Fibroblast of skin of left quadriceps (primary cell): ENCODE measurements around the gene CHRNA1.
A peak's percentile ranks its signal among the peaks of the same experiment; 100 is the strongest.

ENCODE experiments used
- DNase-seq, 2 experiments: peaks; one replicate each; pipeline ENCODE4 v3.0.0-alpha.2; 2013; ENCODE audit warnings: low read depth in 2 of 2

The CHRNA1 gene

DNA sequence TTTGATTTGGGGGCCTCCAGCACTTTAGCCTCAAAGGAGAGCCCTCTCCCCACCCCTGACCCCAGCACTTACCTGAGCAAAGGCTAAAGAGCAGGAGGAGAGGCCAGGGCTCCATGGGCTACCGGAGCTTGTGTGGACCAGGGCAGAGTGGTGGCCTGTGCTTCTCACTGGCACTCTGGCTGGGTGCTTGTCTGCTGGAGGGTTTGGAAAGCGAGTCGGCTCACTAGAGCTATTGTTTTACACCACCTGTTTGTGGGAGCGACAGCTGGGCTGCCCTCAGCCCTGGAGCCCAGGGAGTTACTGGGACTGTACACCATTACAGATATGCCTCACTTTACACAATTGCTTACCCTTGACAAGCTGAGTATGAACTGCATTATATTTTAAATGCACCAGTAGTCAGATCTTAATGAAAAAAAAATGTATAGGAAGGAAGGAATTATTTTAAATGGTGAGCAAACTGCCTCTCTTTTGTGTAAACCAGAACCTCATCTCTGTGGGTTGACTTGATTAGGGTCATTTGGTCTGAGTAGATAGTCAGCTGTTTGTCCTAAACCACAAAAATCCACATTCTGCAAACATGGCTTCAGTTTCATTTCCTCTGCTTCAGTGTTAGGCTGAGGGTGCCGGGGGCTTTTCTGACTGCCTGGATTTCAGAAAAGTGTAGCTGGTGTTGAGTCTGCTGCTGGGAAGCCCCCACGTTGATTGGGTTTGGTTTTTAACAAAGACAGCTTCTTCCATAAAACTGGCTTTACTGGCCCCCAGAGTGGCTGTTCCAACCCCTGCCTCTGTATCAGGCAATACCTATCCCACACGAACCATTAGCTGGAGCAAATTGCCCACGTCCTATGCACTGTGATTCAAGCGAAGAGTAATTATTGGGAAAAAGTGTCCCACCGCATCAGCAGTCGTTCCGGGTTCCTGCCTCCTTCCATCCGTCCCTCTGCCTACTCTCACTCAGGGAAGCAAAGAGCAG lies at the start of gene CHRNA1:
Gene CHRNA1, minus strand, starts transcription at position 193 of the 976 bp plus-strand sequence. Its CDS starts 78 bp downstream, at position 115.
- no peak for DNase-seq

DNA sequence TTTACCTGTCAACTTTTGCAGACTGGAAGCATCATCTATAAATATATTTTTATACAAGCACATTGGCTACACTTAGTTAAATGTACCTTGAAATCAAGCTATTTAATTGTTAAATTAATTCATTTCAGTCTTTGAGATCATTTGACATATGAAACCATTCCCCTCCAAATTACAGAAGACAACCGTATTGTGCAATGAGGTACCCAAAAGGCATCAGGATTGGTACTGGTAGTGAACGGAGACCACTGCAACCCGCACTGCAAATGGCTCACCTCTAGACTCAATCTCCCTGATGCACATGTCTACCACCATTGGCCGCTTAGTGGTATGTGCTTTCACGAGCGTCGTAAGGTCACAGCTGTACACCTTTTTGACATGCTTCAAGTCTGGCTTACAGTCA lies 47.8 kb upstream of the CHRNA1 start:
- no peak for DNase-seq

DNA sequence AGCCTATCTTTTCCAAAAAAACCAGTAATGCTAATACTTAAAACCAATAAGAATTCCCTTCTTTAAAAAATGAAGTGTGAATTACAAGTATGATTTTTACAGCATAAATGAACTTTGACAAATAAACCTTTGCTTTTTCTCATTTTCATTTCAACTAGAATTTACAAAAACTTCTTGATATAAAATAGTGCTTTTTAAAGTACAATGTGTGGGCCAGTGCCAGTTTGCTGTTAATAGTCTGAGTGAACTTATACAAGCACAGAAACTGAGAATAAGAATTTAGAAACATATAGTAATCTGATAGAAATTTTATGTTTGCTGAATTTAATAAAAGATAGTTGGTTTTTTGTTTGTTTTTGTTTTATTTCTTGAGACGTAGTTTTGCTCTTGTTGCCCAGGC lies 43.7 kb upstream of the CHRNA1 start:
- no peak for DNase-seq

DNA sequence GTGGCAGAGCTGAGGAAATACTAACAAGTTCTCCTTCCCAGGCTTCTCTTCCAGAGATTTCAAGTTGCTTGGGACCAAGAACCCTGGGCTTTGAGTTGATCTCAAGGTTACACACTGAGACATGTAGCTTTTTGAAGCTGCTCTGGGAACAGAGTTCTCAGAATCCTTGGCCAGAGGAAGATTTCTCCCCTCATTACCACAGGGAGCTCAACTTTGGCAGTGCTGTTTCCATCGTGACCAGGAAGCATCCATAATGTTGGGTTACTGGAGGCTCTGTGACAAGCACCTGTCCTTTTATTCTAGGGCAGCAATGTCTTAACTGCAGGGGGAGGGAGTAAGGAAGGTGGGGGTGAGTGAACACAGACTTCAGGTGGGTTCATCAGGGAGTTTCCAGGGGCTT lies 41.5 kb upstream of the CHRNA1 start:
- no peak for DNase-seq

DNA sequence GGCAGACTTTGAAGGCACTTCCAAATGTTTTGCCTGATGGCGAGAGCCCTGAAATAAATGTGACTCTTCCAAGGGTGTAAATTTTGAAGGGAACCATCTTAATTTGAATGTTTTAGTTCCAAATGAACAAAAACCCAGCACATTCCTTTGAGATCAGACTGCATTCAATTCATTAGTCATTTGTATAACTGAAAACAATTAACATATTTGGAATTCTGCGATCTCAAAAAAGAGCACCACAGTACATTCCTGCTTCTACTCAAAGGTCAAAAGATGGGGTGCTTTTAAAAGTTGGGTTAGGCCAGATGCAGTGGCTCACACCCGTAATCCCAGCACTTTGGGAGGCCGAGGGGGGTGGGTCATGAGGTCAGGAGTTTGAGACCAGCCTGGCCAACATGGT lies 38.2 kb upstream of the CHRNA1 start:
- peak; percentile 81 to 82 for DNase-seq

DNA sequence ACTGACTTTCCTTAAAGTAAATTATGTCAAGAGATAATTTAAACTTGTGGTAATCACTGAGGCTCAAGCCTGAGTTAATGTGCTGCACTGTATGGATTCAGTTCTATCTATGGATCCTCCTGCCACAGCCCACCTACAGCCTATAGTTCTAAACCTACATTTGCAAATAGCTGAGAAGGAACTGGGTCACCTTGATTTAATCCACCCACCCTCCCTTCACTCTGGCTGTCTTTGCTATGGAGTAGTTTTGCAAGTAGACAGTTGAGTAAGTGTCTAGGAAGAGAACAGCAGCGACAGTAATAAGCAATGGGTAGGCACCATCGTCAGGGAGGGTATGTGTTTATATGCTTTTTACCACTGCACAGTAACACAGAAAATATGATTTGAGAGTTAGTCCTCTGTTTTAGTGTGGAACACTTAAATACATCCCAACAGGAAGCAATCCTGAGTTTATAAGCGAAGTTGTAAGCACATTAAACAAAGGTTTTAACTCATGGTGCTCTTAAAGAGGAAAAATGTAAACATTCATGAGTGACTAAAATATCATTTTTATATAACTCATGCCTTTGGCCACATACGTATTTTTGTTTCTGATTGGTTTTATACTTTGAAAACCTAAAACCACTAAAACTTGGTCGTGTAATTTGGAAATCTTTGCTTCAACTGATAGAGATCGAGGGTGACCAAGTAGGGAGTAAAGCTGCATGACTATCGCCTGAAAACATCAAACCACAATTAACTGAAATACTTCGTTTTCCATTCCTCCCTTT lies 36.3 kb upstream of the CHRNA1 start:
- DNase-seq = no peak

DNA sequence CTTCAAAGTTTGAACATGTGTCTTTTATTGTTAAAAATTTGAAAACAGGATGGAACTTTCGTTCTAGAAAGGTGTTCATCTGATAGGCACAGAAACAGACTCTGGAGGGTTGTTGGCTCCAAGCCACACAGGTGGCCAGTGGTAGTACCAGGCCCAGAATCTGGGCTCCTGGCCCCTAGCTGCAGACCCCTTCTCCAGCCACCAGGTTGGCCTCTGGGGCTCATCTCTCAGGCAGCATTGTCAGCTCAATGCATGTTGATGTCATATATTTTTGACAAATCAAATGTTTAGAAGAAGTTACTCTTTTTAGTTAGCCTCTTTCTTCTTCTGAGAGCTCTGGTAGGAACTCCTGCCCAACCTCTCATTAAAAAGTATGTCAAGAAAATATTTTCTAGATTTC lies 34.5 kb upstream of the CHRNA1 start:
- DNase-seq = no peak

DNA sequence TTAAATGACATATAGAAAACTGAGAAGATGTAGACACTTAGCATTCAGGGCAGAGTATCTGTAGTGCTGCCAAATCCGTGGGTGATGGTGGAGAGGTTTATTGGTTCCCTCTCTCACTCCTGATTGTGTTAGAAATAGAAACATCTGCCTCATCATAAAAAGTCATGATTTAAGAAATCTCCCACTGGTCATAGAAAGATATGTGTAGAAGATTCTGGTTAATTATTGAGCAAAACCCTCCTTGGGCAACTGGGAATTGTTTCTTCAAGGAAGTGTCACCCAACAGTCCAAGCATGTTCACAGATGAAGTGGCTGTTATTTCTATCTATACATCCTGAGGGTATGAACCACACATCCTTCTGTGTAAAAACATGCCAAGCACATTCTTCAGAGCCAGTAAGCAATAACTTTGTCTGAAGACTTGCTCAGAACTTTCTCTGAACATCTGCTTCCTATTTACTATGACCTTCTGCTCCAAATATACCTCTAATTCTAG lies 33.6 kb upstream of the CHRNA1 start:
- peak; percentile 90 for DNase-seq

DNA sequence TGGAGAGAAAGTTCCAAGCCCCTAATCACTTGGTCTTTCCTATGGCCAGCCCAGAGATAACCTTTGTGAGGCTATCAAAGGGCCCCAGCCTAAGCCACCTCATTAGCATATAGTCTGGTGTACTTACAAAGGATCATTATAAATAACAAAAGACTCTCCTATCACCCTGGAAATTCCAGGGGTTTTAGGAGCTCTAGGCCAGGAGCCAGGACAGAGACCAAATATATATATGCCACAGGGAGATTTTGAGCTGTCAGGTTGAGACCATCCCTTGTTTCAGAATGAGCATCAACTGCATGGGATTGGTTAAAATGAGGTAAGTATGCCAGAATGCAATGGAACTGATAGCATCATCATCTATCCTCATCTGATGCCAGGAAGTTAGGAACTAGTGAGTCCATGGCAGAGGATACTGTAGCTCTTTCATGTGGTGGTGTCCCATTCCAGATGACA lies 32.1 kb upstream of the CHRNA1 start:
- DNase-seq = no peak

DNA sequence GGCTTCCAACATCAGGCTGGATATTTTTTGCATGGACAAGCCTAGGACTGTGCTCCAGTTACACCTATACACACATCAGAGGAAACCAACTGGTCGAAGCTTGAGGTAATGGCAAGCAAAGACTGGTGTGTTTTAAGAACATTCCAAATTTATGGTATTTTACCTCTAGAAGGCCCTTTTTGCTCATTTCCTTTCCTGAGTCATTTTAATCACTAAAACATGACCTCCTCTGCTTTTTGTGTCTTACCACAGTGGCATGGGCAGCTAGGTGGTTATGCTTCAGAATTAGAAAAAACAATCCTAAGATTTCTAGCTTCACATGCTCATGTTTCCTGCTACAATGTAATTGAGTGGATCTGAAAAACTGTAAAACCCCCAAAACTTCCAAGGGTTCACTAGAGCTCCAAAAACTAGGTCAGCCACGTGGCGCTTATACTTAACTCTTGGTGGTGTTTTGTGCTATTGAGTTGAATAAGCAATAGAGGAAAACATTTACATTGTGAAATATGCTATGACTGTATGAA lies 30.6 kb upstream of the CHRNA1 start:
- no peak for DNase-seq

DNA sequence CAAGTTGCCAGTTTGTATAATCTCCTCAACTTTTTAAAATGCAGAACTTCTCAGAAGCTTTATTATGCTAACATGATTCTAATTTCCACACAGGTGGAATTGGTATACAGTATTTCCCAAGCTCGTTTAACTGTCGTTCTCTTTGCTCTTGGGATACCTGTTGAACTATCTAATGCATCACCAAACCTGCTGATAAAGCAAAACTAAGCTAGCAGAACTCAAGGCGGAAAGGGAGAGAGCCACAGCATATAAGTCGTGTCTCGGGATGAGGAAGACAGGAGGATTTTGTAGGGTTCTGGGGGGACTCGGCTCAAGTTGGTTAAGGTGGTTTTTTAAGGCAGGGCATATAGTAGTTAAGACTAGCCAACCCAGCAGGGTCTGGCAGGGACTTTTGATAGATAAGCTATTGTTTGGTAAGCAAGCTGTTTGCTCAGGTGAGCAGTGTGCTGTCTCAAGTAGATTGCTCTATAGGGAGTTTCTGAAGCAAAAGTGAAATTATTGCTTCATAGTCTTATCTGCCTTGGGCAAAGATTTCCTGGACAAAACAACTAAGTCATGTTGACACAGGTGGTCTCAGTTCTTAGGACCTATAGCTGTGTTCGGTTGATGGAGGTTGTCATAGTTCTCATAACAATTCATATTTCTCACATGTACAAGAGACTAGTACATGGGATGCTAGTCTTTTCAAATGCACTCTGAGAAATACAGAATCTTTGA lies 28.2 kb upstream of the CHRNA1 start:
- no peak for DNase-seq

DNA sequence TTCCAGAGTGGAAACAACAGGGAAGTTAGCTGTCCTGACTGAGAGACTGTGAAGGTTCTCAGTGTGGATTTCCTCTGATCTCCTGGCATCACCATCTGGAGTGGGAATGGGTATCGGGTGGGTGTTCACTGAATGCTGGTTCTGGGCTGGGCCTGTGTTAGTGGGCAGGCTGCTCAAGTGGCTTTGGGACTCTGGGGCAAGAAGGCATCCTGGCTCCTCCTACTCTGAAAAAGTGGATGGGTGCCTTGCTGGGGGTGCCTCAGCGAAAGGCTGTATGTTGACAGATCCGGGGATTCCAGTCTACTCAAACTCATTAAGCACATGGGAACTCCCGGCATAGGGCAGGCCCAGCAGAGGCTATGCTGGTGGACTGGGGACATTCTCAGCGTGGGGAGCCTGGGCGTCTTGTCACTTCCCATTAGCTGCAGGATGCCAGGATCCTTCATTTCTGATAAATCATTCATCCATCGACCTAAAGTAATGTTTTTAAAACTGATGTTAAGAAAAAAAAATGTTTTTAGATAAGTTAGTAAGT lies 27.5 kb upstream of the CHRNA1 start:
- DNase-seq = no peak

DNA sequence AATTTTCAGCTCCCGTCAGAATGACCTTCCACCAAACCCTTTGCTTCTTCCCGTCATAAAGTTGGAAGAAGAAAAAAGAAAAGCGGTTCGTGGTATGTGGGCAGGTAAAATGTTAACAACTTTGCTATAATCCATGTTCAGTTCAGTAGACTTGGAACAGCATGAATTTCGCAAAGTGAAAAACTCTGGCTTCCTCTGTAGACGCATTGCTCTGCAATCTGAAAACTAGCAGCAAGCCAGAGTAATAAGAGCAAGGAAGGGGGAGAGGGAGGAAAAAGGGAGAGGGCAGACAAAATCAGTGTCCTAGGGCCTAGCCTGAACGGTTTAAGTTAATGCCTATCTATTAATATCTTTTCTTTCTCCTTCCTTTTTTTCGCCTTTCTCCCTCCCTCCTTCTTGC lies 26.7 kb upstream of the CHRNA1 start:
- DNase-seq = no peak

DNA sequence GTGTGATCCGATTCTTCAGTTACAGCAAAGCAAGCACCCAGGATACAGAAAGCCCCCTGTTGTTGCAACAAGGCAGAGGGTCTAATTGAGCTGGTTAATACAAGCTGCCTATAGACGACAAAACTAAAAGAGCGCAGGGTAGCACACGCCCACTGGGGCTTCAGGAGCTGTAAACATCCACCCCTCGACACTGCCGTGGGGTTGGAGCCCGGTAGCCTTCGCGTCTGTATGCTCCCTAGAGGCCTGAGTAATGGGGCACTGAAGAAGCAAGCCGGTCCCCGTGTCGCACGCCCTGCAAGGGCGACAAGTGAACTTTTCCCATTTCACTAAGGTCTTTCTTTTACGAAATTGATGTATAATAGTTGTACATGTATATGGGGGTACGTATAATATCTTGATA lies 24.7 kb upstream of the CHRNA1 start:
- no peak for DNase-seq

DNA sequence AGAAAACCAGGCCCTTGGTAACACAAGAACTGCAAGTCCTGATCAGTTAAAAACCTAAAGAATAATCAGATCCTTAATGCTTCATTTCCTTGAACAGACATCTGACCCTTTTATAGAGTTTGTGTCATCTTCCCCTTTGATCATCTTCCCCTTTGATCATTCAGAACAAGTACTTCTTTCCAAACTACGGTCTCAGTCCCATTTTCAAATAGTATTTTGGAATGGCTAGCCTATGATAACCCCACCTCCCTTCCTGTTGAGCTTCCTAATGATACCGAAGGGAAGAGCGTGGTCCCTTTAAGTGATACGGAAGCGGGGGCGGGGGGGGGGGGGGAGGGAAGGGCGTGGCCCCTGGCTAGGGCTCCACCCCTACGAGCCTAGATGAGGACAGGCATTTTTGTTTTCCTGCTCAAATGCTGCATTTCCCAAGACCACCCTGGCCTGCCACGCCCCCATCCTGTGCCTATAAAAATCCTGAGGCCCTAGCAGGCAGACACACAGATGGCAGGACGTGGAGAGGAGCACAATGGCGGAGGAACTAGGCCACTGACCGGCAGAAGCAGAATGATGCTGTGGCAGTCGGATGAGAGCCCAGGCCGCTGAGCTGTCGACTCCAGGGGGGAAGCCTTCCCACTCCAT lies 24.1 kb upstream of the CHRNA1 start:
- DNase-seq = peak; percentile 74 to 76

DNA sequence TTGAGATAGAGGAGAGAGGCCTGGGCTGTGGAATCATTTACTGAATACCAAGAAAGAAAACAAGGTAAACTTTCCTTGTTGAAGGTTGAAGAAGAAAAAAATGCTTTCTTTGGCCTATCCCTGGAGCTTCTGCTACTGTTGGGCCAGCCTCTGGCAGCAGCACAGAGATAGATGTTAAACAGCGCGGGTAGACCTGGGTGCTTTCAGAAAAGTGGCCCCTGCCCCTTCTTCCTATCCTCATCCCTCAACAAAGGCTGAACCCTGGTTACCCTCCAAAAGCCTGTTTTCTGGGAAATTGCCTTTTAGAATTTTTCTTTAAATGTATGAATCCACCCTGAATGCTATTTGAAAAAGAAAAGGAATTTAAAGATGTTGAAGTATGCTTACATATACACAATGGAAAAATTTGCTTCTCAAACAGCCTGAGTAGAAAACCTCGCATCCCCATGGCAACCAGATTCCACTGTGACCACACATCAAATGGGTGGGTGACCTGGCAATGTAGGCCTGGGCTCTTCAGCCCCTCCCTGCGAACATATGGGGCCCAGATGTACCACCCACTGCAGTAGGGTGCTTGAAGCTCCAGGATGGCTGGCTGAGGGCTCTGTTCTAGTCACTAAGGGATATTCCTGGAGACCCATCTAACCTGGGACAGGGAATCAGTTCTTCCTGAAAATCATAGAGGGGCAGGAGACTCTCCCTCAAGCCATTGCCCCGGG lies 23.4 kb upstream of the CHRNA1 start:
- peak; percentile 100 for DNase-seq

DNA sequence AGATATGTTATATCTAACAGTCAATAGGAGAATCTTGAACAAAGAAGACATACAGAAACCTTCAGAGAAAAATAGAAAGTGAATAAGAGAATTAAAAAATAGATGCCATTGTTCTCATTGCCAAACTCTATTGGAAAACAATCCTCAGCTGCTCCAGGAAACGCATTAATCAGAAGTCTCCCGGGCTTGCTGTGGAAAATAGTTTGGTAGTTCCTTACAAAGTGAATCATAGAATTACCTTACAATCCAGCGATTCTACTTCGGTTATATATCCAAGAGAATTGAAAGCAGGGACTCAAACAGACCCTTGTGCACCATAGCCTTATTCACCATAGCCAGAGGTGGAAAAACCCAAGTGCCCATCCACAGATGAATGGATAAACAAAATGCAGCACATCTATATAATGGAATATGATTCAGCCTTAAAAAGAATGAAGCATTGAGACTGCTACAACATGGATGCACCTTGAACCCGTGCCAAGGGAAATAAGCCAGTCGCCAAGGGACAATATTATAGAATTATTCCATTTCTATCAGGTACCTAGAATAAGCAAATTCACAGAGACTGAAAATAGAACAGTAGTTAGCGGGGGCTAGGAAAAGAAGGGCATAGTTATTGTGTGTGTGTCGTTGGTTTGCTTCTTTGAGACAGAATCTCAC lies 21.9 kb upstream of the CHRNA1 start:
- DNase-seq = no peak

DNA sequence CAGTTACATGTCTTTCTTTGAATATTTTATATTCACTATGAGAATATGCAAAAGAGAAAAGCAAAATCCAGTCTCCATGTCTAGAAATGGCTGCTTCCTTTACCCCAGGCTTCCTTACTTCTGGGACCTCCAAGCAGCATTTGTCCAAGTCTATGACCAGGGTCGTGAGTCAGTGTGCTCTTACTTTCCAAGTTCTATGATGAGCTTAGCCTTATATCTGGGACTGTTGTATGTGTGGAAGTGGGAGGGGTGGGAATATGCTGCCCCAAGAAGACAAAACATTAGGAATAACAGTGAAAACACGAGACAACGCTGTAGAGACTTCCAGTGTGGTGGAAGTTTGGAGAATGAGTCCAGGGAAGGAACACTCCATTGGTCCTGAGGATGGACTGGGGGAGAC lies 21.2 kb upstream of the CHRNA1 start:
- no peak for DNase-seq

DNA sequence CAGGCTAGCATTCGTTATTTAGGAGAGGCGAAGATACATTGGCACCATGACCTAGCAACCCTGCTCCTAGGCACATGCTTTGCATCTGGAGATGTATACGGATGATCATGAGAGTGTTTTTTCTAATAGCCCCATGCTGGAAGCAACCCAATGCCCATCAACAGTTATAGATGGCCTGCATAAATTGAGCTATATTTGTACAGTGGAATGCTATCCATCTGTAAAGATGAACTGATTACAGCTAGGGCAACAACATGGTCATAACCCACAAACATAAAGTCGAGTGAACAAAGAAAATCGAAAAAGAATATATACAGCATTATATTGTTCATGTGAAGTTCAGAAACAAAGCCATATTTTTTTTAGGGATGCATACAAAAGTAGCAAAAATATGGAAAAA lies 20.6 kb upstream of the CHRNA1 start:
- no peak for DNase-seq

DNA sequence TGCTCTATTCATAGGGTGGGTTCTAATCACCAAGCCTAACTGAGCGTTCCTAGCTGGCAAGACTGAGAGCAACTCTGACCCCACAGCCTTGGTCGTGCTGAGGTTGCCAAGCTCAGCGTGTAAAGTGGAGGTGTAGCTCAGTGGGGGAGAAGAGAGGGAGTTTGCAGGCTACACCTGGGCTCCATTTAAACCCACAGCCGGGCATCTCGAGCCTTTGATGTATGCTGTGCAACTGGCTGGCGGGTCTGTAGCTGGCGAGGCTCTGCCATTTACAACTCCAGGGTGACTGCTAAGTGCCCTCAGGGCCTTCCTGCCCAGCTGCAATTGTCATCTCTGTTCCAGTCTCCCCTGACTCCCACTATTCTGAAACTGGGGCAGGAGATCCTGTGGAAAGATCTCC lies 20.0 kb upstream of the CHRNA1 start:
- no peak for DNase-seq
